Glomerular visceral epithelial cell (primary cell): Measurements from ENCODE around the gene LY6G6F.
"Not testable (repeated sequence)": the region's sequence is repeated elsewhere in the genome, so short reads cannot be mapped to it uniquely, and the experiment has no call there.

Experiments used
- DNase-seq: peaks from one replicate; pipeline ENCODE4 v3.0.0-alpha.2; 2016; ENCODE audit errors: extremely low spot score

LY6G6F gene

GRCh38 chr6:31702405-31702818, 4.3 kb upstream of the LY6G6F start:
- DNase-seq: no peak

GRCh38 chr6:31702819-31703716, 3.6 kb upstream of the LY6G6F start, which contains the start of gene ABHD16A:
Gene ABHD16A, minus strand, starts transcription at chr6:31703324. Its CDS starts 43 bp downstream, at chr6:31703281.
- peak; percentile 97 for DNase-seq

GRCh38 chr6:31705931-31706330, 735 bp upstream of the LY6G6F start:
- no peak for DNase-seq

GRCh38 chr6:31707701-31708100, 1.0 kb downstream of the LY6G6F start:
- no peak for DNase-seq

- DNase-seq: no peak
These were observed 1.6 kb downstream of the LY6G6F start for GRCh38 chr6:31708224-31708623.

GRCh38 chr6:31709157-31709556, 2.5 kb downstream of the LY6G6F start:
- DNase-seq: not testable (repeated sequence)

GRCh38 chr6:31710523-31711219, 4.0 kb downstream of the LY6G6F start:
- DNase-seq: no peak

GRCh38 chr6:31711233-31711632, 4.6 kb downstream of the LY6G6F start:
- no peak for DNase-seq

- DNase-seq: no peak
These were observed 5.6 kb downstream of the LY6G6F start for GRCh38 chr6:31712296-31712695.

- DNase-seq: no peak
These were observed 6.8 kb downstream of the LY6G6F start for GRCh38 chr6:31713465-31713864.

GRCh38 chr6:31713991-31714684, 7.5 kb downstream of the LY6G6F start:
- DNase-seq: no peak

- DNase-seq: no peak
These were observed 8.6 kb downstream of the LY6G6F start, which contains the start of gene LY6G6D for GRCh38 chr6:31715022-31715958. Gene LY6G6D, plus strand, starts transcription at chr6:31715348. Its CDS starts 8 bp downstream, at chr6:31715356.

- no peak for DNase-seq
These were observed 11.0 kb downstream of the LY6G6F start for GRCh38 chr6:31717499-31718222.

- DNase-seq: no peak
These were observed 11.6 kb downstream of the LY6G6F start for GRCh38 chr6:31718265-31718664.

GRCh38 chr6:31719001-31719400, 12.3 kb downstream of the LY6G6F start:
- no peak for DNase-seq

GRCh38 chr6:31720196-31720770, 13.6 kb downstream of the LY6G6F start:
- DNase-seq: no peak

GRCh38 chr6:31721351-31722020, 14.8 kb downstream of the LY6G6F start, which contains the start of gene LY6G6C:
Gene LY6G6C, minus strand, starts transcription at chr6:31721746. Its CDS starts 67 bp downstream, at chr6:31721679.
- no peak for DNase-seq

GRCh38 chr6:31722173-31722572, 15.5 kb downstream of the LY6G6F start:
- DNase-seq: no peak

- DNase-seq: no peak
These were observed 16.7 kb downstream of the LY6G6F start, which contains the start of gene MPIG6B for GRCh38 chr6:31723245-31723979. Gene MPIG6B, plus strand, starts transcription at chr6:31723373. Its CDS starts 11 bp downstream, at chr6:31723384.
